ENCODE results near the gene TSKS.

Gene TSKS

GRCh38 chr19:49809160-49809940, 46.2 kb upstream of the TSKS start:
- Histone ChIP-seq H4K20me1 (ENCODE audit: insufficient read depth, low read length) (no peaks in the 10 kb centered on the region), H3K27me3 (ENCODE audit: low read depth, low read length) (no peaks in the 10 kb centered on the region), H3K36me3 (replicated peaks; ENCODE audit: low read depth, low read length) (peaks cover 18% of the 10 kb centered on the region), H3K4me1 (ENCODE audit: low read length) (peaks cover 30% of the 10 kb centered on the region), H3K79me2 (ENCODE audit: low read length) (no peaks in the 10 kb centered on the region), H3K9ac (ENCODE audit: low read length) (no peak overlapping the region), H2AFZ (ENCODE audit: low read depth, low read length) (no peak overlapping the region), H3K9me3 (ENCODE audit: insufficient read depth, low read length) (no peaks in the 10 kb centered on the region), H3K4me3 (ENCODE audit: low read length) (no peak overlapping the region), H3K27ac (ENCODE audit: low read length) (no peak overlapping the region), H3K4me2 (ENCODE audit: low read length) (no peak overlapping the region)
- no peak for TF ChIP-seq EZH2phosphoT487 (IDR thresholded peaks at IDR 0.05; ENCODE audit: low read depth)

- Histone ChIP-seq H3K27me3 (ENCODE audit: low read depth, low read length) (no peaks in the 10 kb centered on the region), H3K36me3 (replicated peaks; ENCODE audit: low read depth, low read length) (peaks cover 18% of the 10 kb centered on the region), H4K20me1 (ENCODE audit: insufficient read depth, low read length) (no peaks in the 10 kb centered on the region), H3K9me3 (ENCODE audit: insufficient read depth, low read length) (no peaks in the 10 kb centered on the region), H2AFZ (ENCODE audit: low read depth, low read length) (no peak overlapping the region), H3K79me2 (ENCODE audit: low read length) (no peaks in the 10 kb centered on the region), H3K27ac (ENCODE audit: low read length) (no peak overlapping the region), H3K4me3 (ENCODE audit: low read length) (no peak overlapping the region), H3K4me2 (ENCODE audit: low read length) (no peak overlapping the region), H3K4me1 (ENCODE audit: low read length) (peaks cover 26% of the 10 kb centered on the region), H3K9ac (ENCODE audit: low read length) (no peak overlapping the region)
- no peak for TF ChIP-seq EZH2phosphoT487 (IDR thresholded peaks at IDR 0.05; ENCODE audit: low read depth)
- TF ChIP-seq, protein P1, sequence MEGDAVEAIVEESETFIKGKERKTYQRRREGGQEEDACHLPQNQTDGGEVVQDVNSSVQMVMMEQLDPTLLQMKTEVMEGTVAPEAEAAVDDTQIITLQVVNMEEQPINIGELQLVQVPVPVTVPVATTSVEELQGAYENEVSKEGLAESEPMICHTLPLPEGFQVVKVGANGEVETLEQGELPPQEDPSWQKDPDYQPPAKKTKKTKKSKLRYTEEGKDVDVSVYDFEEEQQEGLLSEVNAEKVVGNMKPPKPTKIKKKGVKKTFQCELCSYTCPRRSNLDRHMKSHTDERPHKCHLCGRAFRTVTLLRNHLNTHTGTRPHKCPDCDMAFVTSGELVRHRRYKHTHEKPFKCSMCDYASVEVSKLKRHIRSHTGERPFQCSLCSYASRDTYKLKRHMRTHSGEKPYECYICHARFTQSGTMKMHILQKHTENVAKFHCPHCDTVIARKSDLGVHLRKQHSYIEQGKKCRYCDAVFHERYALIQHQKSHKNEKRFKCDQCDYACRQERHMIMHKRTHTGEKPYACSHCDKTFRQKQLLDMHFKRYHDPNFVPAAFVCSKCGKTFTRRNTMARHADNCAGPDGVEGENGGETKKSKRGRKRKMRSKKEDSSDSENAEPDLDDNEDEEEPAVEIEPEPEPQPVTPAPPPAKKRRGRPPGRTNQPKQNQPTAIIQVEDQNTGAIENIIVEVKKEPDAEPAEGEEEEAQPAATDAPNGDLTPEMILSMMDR (IDR thresholded peaks at IDR 0.05; ENCODE audit: low read depth, low read length) = no peak
Observed at GRCh38 chr19:49808711-49809159, 45.6 kb upstream of the TSKS start.

GRCh38 chr19:49807904-49808675, 45.0 kb upstream of the TSKS start:
- Histone ChIP-seq H3K9me3 (ENCODE audit: insufficient read depth, low read length) (no peaks in the 10 kb centered on the region), H3K9ac (ENCODE audit: low read length) (no peak overlapping the region), H3K4me3 (ENCODE audit: low read length) (no peak overlapping the region), H3K27me3 (ENCODE audit: low read depth, low read length) (no peaks in the 10 kb centered on the region), H3K4me2 (ENCODE audit: low read length) (no peak overlapping the region), H4K20me1 (ENCODE audit: insufficient read depth, low read length) (no peaks in the 10 kb centered on the region), H3K79me2 (ENCODE audit: low read length) (no peaks in the 10 kb centered on the region), H3K27ac (ENCODE audit: low read length) (no peak overlapping the region), H2AFZ (ENCODE audit: low read depth, low read length) (no peak overlapping the region), H3K4me1 (ENCODE audit: low read length) (peaks cover 26% of the 10 kb centered on the region), H3K36me3 (replicated peaks; ENCODE audit: low read depth, low read length) (peaks cover 24% of the 10 kb centered on the region)
- TF ChIP-seq, protein P1 (IDR thresholded peaks at IDR 0.05; ENCODE audit: low read depth, low read length) = no peak
- TF ChIP-seq EZH2phosphoT487 (IDR thresholded peaks at IDR 0.05; ENCODE audit: low read depth) = no peak

DNA sequence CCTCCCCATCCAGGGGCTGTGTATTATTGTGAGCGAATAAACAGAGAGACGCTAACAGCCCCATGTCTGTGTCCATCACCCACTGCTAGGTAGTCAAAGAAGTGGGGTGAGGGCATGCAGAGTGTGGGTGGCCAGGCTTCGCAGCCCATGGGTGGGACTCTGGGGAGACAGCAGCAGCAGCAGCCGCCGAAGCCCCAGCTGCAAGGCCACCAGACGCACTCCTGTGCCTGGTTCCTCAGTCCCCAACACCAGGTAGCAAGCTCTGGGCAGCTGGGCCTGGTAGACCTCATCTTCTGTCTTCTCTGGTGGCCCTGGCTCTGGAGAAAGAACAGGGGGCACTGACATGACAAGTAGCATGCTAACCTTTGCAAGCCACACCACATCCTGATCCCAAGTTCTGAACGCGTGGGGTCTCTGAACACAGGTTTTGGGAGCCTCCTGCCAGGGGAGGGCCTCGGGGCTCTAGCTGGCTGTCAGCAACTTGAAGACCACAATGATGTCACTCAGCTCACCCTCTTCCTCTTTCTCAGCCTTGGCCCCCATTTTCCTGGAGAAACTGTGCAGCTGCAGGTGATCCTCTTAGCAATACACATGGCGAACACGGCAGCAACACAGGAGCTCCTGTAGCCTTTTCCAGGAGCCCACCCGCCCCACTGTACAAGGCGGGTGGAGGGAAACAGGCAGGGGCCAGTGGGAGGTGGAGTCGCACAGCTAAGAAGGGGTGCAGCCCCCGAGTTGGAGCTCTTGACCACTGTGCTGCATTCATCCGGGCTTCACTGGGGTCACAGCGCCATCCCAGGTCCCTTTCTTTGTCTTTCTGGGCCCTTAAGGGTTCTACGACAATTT, 44.2 kb upstream of the TSKS start:
- H3K9me3 ChIP-seq (ENCODE audit: insufficient read depth, low read length) = no peaks in the 10 kb centered on the region
- no peaks in the 10 kb centered on the region for H3K27me3 ChIP-seq (ENCODE audit: low read depth, low read length)
- no peak overlapping the region for H3K9ac ChIP-seq (ENCODE audit: low read length)
- H4K20me1 ChIP-seq (ENCODE audit: insufficient read depth, low read length) = no peaks in the 10 kb centered on the region
- H3K27ac ChIP-seq (ENCODE audit: low read length) = 0 out of 2 replicates have a peak overlapping the region, but pooled peaks have one; percentile 0
- TF ChIP-seq, protein P1 (IDR thresholded peaks at IDR 0.05; ENCODE audit: low read depth, low read length) = no peak
- TF ChIP-seq EZH2phosphoT487 (IDR thresholded peaks at IDR 0.05; ENCODE audit: low read depth) = no peak
- H3K36me3 ChIP-seq (replicated peaks; ENCODE audit: low read depth, low read length) = peaks cover 27% of the 10 kb centered on the region
- no peak overlapping the region for H3K4me2 ChIP-seq (ENCODE audit: low read length)
- H3K4me1 ChIP-seq (ENCODE audit: low read length) = peaks cover 22% of the 10 kb centered on the region
- no peak overlapping the region for H2AFZ ChIP-seq (ENCODE audit: low read depth, low read length)
- H3K4me3 ChIP-seq (ENCODE audit: low read length) = no peak overlapping the region
- H3K79me2 ChIP-seq (ENCODE audit: low read length) = no peaks in the 10 kb centered on the region

Measured in OCI-LY3 (cell line).